ENCODE measurements around the gene KDM2B. TPM values are rescaled to one million over a fixed set of nuclear protein-coding genes. Genes with fewer than 3 reads are reported as not detected.

KDM2B gene
- total RNA-seq, 2 experiments from 2014 or later = 61.8 to 63.4 TPM

GRCh38 chr12:121519227-121519626 lies 61.6 kb downstream of the KDM2B start:
- ChIA-PET CTCF (interaction anchor here (0.6 kb wide), 1 partner anchor 40 kb away, joined by 3 read pairs; no protein-coding TSS in a partner anchor), POLR2A (no interaction called here)

GRCh38 chr12:121518656-121519055 lies 62.2 kb downstream of the KDM2B start:
- POLR2A ChIA-PET = no interaction called here
- CTCF ChIA-PET = no interaction called here

GRCh38 chr12:121516437-121517011 lies 64.3 kb downstream of the KDM2B start:
- POLR2A ChIA-PET = no interaction called here
- CTCF ChIA-PET = no interaction called here

- ChIA-PET CTCF (no interaction called here), POLR2A (no interaction called here)
Measured at GRCh38 chr12:121515615-121516014, 65.2 kb downstream of the KDM2B start.

- ChIA-PET POLR2A (interaction anchor here (0.7 kb wide), 1 partner anchor 162 kb away, joined by 3 read pairs; the partner anchor contains the start of gene ANAPC5), CTCF (no interaction called here)
Measured at GRCh38 chr12:121514184-121514742, 66.6 kb downstream of the KDM2B start.

GRCh38 chr12:121513464-121514183 lies 67.2 kb downstream of the KDM2B start:
- CTCF ChIA-PET = no interaction called here
- POLR2A ChIA-PET = interaction anchor here (0.7 kb wide), 1 partner anchor 162 kb away, joined by 3 read pairs; the partner anchor contains the start of gene ANAPC5

- POLR2A ChIA-PET = no interaction called here
Measured at GRCh38 chr12:121512561-121512960, 68.3 kb downstream of the KDM2B start.

GRCh38 chr12:121511916-121512315 lies 68.9 kb downstream of the KDM2B start:
- CTCF ChIA-PET = interaction anchor here (0.6 kb wide), 2 partner anchors 13 to 216 kb away, joined by 3 to 4 read pairs; no protein-coding TSS in a partner anchor
- POLR2A ChIA-PET = no interaction called here

More at GRCh38 chr12:121512561-121512960, 68.3 kb downstream of the KDM2B start:
- CTCF ChIA-PET = interaction anchor here (0.6 kb wide), 1 partner anchor 14 kb away, joined by 3 read pairs; no protein-coding TSS in a partner anchor

- POLR2A ChIA-PET = interaction anchor here (0.7 kb wide), 1 partner anchor 102 kb away, joined by 3 read pairs; no protein-coding TSS in a partner anchor
Measured at GRCh38 chr12:121509339-121509738, 71.5 kb downstream of the KDM2B start.

GRCh38 chr12:121508533-121508932 lies 72.3 kb downstream of the KDM2B start:
- ChIA-PET CTCF (interaction anchor here (1.0 kb wide), 1 partner anchor 17 kb away, joined by 4 read pairs; no protein-coding TSS in a partner anchor), POLR2A (interaction anchor here (0.7 kb wide), 1 partner anchor 101 kb away, joined by 3 read pairs; no protein-coding TSS in a partner anchor)

More at GRCh38 chr12:121509339-121509738, 71.5 kb downstream of the KDM2B start:
- CTCF ChIA-PET = no interaction called here

GRCh38 chr12:121507984-121508383 lies 72.8 kb downstream of the KDM2B start:
- ChIA-PET POLR2A (no interaction called here), CTCF (interaction anchor here (0.5 to 1.0 kb wide), 2 partner anchors 13 to 17 kb away, joined by 4 read pairs; no protein-coding TSS in a partner anchor)

- POLR2A ChIA-PET = no interaction called here
- CTCF ChIA-PET = interaction anchor here (0.5 to 0.7 kb wide), 2 partner anchors 12 to 160 kb away, joined by 3 to 4 read pairs; no protein-coding TSS in a partner anchor
Measured at GRCh38 chr12:121507245-121507644, 73.6 kb downstream of the KDM2B start.

- CTCF ChIA-PET = interaction anchor here (0.9 kb wide), 1 partner anchor 11 kb away, joined by 5 read pairs; no protein-coding TSS in a partner anchor
- POLR2A ChIA-PET = no interaction called here
Measured at GRCh38 chr12:121505513-121505912, 75.3 kb downstream of the KDM2B start.

- ChIA-PET CTCF (interaction anchor here (0.6 to 2.4 kb wide), 2 partner anchors 27 to 48 kb away, joined by 3 to 8 read pairs; no protein-coding TSS in a partner anchor), POLR2A (no interaction called here)
Measured at GRCh38 chr12:121504505-121504904, 76.3 kb downstream of the KDM2B start.

- ChIA-PET POLR2A (interaction anchor here (0.9 kb wide), 1 partner anchor 34 kb away, joined by 3 read pairs; no protein-coding TSS in a partner anchor), CTCF (interaction anchor here (0.5 to 2.4 kb wide), 2 partner anchors 26 to 49 kb away, joined by 5 to 8 read pairs; no protein-coding TSS in a partner anchor)
Measured at GRCh38 chr12:121503395-121503794, 77.4 kb downstream of the KDM2B start.

- ChIA-PET POLR2A (no interaction called here), CTCF (interaction anchor here (1.1 kb wide), 1 partner anchor 9 kb away, joined by 3 read pairs; no protein-coding TSS in a partner anchor)
Measured at GRCh38 chr12:121501946-121502345, 78.9 kb downstream of the KDM2B start.

- ChIA-PET CTCF (interaction anchor here (0.7 to 1.9 kb wide), 8 partner anchors 11 to 183 kb away, joined by 3 to 5 read pairs (median 3); no protein-coding TSS in a partner anchor), POLR2A (interaction anchor here (1.0 kb wide), 1 partner anchor 80 kb away, joined by 4 read pairs; no protein-coding TSS in a partner anchor)
Measured at GRCh38 chr12:121499929-121500793, 80.7 kb downstream of the KDM2B start.

- ChIA-PET POLR2A (no interaction called here), CTCF (interaction anchor here (1.9 to 3.7 kb wide), 2 partner anchors 35 to 187 kb away, joined by 7 to 15 read pairs; no protein-coding TSS in a partner anchor)
Measured at GRCh38 chr12:121495746-121496145, 85.1 kb downstream of the KDM2B start.
